Stimulated activated naive CD4-positive, alpha-beta T cell (primary cell): ENCODE results near the gene SEMA3F.
"Not testable (repeated sequence)": the region's sequence is repeated elsewhere in the genome, so short reads cannot be mapped to it uniquely, and the experiment has no call there.

Experiments used
- DNase-seq, 6 experiments: peaks; one replicate each; lab custom pipeline; 2025; lab: John Stamatoyannopoulos, UW

SEMA3F gene

GRCh38 chr3:50211930-50212329 lies 56.8 kb downstream of the SEMA3F start:
- no peak for DNase-seq

- DNase-seq = no peak
Measured at GRCh38 chr3:50212502-50212901, 57.4 kb downstream of the SEMA3F start.

GRCh38 chr3:50212971-50213370 lies 57.8 kb downstream of the SEMA3F start:
- no peak for DNase-seq

GRCh38 chr3:50213373-50213772 lies 58.2 kb downstream of the SEMA3F start:
- DNase-seq = no peak

GRCh38 chr3:50214824-50215223 lies 59.7 kb downstream of the SEMA3F start:
- DNase-seq = no peak

GRCh38 chr3:50215529-50215928 lies 60.4 kb downstream of the SEMA3F start:
- no peak for DNase-seq

- no peak for DNase-seq
Measured at GRCh38 chr3:50217681-50218080, 62.6 kb downstream of the SEMA3F start.

- DNase-seq = no peak
Measured at GRCh38 chr3:50218448-50218847, 63.3 kb downstream of the SEMA3F start.

- no peak for DNase-seq
Measured at GRCh38 chr3:50219285-50219684, 64.2 kb downstream of the SEMA3F start.

- no peak for DNase-seq
Measured at GRCh38 chr3:50220109-50220508, 65.0 kb downstream of the SEMA3F start.

- DNase-seq = no peak
Measured at GRCh38 chr3:50221051-50221410, 65.9 kb downstream of the SEMA3F start.

GRCh38 chr3:50221411-50222168 lies 66.5 kb downstream of the SEMA3F start:
- DNase-seq = no peak

- no peak for DNase-seq
Measured at GRCh38 chr3:50222169-50222528, 67.0 kb downstream of the SEMA3F start.

GRCh38 chr3:50224639-50225038 lies 69.5 kb downstream of the SEMA3F start:
- DNase-seq = no peak

GRCh38 chr3:50226888-50227389 lies 71.8 kb downstream of the SEMA3F start:
- peak in 4 of 6 experiments; percentile 26 to 65 (median 42) for DNase-seq

- DNase-seq = peak; percentile 79 to 89 (median 86)
Measured at GRCh38 chr3:50227390-50228183, 72.5 kb downstream of the SEMA3F start.

- not testable (repeated sequence) for DNase-seq
Measured at GRCh38 chr3:50228184-50228763, 73.2 kb downstream of the SEMA3F start.

GRCh38 chr3:50229490-50229889 lies 74.4 kb downstream of the SEMA3F start:
- DNase-seq = no peak

GRCh38 chr3:50230104-50230793 lies 75.1 kb downstream of the SEMA3F start:
- no peak for DNase-seq

GRCh38 chr3:50230794-50231125 lies 75.6 kb downstream of the SEMA3F start:
- no peak for DNase-seq

- DNase-seq = no peak
Measured at GRCh38 chr3:50231581-50231980, 76.5 kb downstream of the SEMA3F start.

- no peak for DNase-seq
Measured at GRCh38 chr3:50232303-50232702, 77.2 kb downstream of the SEMA3F start.
